IPS DF 6.9 (cell line): ENCODE results near the gene THSD7B.
"Not testable (repeated sequence)": the region's sequence is repeated elsewhere in the genome, so short reads cannot be mapped to it uniquely, and the experiment has no call there.

Experiments
- DNase-seq: peaks from one replicate; pipeline ENCODE4 v3.0.0-alpha.2; 2013; ENCODE audit warnings: low read depth, low spot score
- H3K27ac ChIP-seq: one replicate; pipeline ENCODE4 v1.5.1; 2013; ENCODE audit warnings: low read length, control low read depth
- H3K27me3 ChIP-seq: 2 replicates; pipeline ENCODE4 v1.6.1; 2013; ENCODE audit warnings: mild to moderate bottlenecking, low read length; ENCODE audit not compliant: control insufficient read depth, insufficient read depth
- H3K36me3 ChIP-seq: 2 replicates; pipeline ENCODE4 v1.6.1; 2013; ENCODE audit warnings: low read length; ENCODE audit not compliant: control insufficient read depth, insufficient read depth
- H3K4me1 ChIP-seq: 2 replicates; pipeline ENCODE4 v1.6.1; 2013; ENCODE audit warnings: low read length; ENCODE audit not compliant: control insufficient read depth, insufficient read depth
- H3K4me3 ChIP-seq: 2 replicates; pipeline ENCODE4 v1.5.1; 2013; ENCODE audit warnings: mild to moderate bottlenecking, low read length
- H3K9me3 ChIP-seq: 2 replicates; pipeline ENCODE4 v1.6.1; 2013; ENCODE audit warnings: low read length, inconsistent platforms; ENCODE audit not compliant: control insufficient read depth, insufficient read depth
- WGBS: extraction: QIAGEN DNeasy Blood & Tissue Kit; methylation state at CpG from one replicate; pipeline ENCODE4 v1.1.7; 2013; ENCODE audit warnings: mixed read lengths, missing lambda C conversion rate; ENCODE audit not compliant: insufficient read length, insufficient coverage; 5-methylcytosine and 5-hydroxymethylcytosine counted together

Gene THSD7B

GRCh38 chr2:136929531-136929930 lies 164.2 kb downstream of the THSD7B start:
- Histone ChIP-seq H3K4me1 (no peaks in the 10 kb centered on the region), H3K27ac (no peak overlapping the region), H3K4me3 (no peak overlapping the region), H3K9me3 (no peaks in the 10 kb centered on the region), H3K36me3 (no peaks in the 10 kb centered on the region), H3K27me3 (no peaks in the 10 kb centered on the region)
- no CpG with 5 or more reads among the region's 2 CpGs for WGBS
- DNase-seq = no peak

- H3K4me1 ChIP-seq = no peaks in the 10 kb centered on the region
- H3K4me3 ChIP-seq = no peak overlapping the region
- H3K36me3 ChIP-seq = no peaks in the 10 kb centered on the region
- H3K27ac ChIP-seq = no peak overlapping the region
- WGBS = no CpG with 5 or more reads among the region's 3 CpGs
- no peaks in the 10 kb centered on the region for H3K9me3 ChIP-seq
- DNase-seq = no peak
- no peaks in the 10 kb centered on the region for H3K27me3 ChIP-seq
Observed at GRCh38 chr2:136932700-136933099, 167.4 kb downstream of the THSD7B start.

GRCh38 chr2:136935119-136935518 lies 169.8 kb downstream of the THSD7B start:
- H3K4me1 ChIP-seq = no peaks in the 10 kb centered on the region
- H3K36me3 ChIP-seq = no peaks in the 10 kb centered on the region
- no peaks in the 10 kb centered on the region for H3K27me3 ChIP-seq
- no peaks in the 10 kb centered on the region for H3K9me3 ChIP-seq
- DNase-seq = no peak
- no peak overlapping the region for H3K27ac ChIP-seq
- WGBS = no CpG with 5 or more reads among the region's 1 CpG
- H3K4me3 ChIP-seq = no peak overlapping the region

- DNase-seq = no peak
- no peaks in the 10 kb centered on the region for H3K36me3 ChIP-seq
- H3K4me1 ChIP-seq = no peaks in the 10 kb centered on the region
- no peak overlapping the region for H3K27ac ChIP-seq
- H3K4me3 ChIP-seq = no peak overlapping the region
- H3K27me3 ChIP-seq = no peaks in the 10 kb centered on the region
- WGBS = no CpG with 5 or more reads among the region's 1 CpG
- H3K9me3 ChIP-seq = no peaks in the 10 kb centered on the region
Observed at GRCh38 chr2:136956050-136956449, 190.7 kb downstream of the THSD7B start.

GRCh38 chr2:136957044-136957443 lies 191.7 kb downstream of the THSD7B start:
- no peaks in the 10 kb centered on the region for H3K36me3 ChIP-seq
- H3K9me3 ChIP-seq = no peaks in the 10 kb centered on the region
- no peak overlapping the region for H3K27ac ChIP-seq
- no peak for DNase-seq
- no peak overlapping the region for H3K4me3 ChIP-seq
- H3K27me3 ChIP-seq = no peaks in the 10 kb centered on the region
- no peaks in the 10 kb centered on the region for H3K4me1 ChIP-seq
- no CpG with 5 or more reads among the region's 1 CpG for WGBS

- H3K27me3 ChIP-seq = no peaks in the 10 kb centered on the region
- no peak for DNase-seq
- no peak overlapping the region for H3K4me3 ChIP-seq
- no peaks in the 10 kb centered on the region for H3K4me1 ChIP-seq
- WGBS = no CpG with 5 or more reads among the region's 3 CpGs
- H3K36me3 ChIP-seq = no peaks in the 10 kb centered on the region
- H3K9me3 ChIP-seq = no peaks in the 10 kb centered on the region
- no peak overlapping the region for H3K27ac ChIP-seq
Observed at GRCh38 chr2:136962105-136962725, 196.9 kb downstream of the THSD7B start.

DNA sequence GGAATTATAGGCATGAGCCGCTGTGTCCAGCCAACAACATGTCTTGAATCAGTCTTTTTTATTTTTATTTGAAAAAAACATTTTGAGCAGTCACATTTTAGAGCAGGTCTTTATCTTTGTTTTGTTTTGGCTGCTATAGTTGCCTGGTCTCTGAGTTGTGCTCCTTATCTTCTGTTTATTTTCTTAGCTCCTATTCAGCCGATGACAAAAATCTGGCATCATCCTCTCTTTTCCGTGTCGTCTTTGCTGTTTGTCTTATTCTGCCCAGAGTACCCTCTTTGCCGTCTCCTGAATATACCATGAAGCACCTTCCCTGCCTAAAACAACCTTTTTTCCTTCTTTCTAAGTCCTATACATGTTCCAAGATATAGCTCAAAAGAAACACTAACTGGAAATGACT lies 201.1 kb downstream of the THSD7B start:
- Histone ChIP-seq H3K36me3 (no peaks in the 10 kb centered on the region), H3K4me1 (no peaks in the 10 kb centered on the region), H3K27me3 (no peaks in the 10 kb centered on the region), H3K4me3 (no peak overlapping the region), H3K9me3 (no peaks in the 10 kb centered on the region), H3K27ac (no peak overlapping the region)
- DNase-seq = no peak
- WGBS = no CpG with 5 or more reads among the region's 5 CpGs

GRCh38 chr2:136980303-136980702 lies 215.0 kb downstream of the THSD7B start:
- Histone ChIP-seq H3K4me3 (no peak overlapping the region), H3K27ac (no peak overlapping the region), H3K9me3 (no peaks in the 10 kb centered on the region), H3K27me3 (no peaks in the 10 kb centered on the region), H3K4me1 (no peaks in the 10 kb centered on the region), H3K36me3 (no peaks in the 10 kb centered on the region)
- no peak for DNase-seq
- WGBS = no CpG with 5 or more reads among the region's 3 CpGs

DNA sequence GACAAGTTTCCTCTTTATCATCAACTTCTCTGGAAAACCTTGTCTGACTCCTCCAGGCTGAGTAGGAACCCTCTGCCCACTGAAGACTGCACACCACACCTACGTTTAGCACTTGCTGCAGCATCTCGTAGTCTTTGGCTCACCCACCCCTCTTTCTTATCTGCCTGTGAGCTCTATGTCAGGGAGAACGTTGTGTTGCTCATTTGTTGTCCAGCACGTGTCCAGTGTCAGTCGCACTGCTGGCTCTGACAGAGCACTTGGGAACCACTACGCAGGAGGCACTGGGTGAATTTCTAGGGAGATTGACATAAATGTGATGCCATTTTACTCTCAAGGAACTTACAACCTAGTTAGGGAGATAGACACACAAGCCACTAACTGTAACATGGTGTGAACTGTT lies 216.3 kb downstream of the THSD7B start:
- not testable (repeated sequence) for H3K27ac ChIP-seq, H3K9me3 ChIP-seq, DNase-seq, H3K36me3 ChIP-seq, H3K4me3 ChIP-seq, H3K4me1 ChIP-seq, H3K27me3 ChIP-seq
- WGBS = no CpG with 5 or more reads among the region's 6 CpGs

DNA sequence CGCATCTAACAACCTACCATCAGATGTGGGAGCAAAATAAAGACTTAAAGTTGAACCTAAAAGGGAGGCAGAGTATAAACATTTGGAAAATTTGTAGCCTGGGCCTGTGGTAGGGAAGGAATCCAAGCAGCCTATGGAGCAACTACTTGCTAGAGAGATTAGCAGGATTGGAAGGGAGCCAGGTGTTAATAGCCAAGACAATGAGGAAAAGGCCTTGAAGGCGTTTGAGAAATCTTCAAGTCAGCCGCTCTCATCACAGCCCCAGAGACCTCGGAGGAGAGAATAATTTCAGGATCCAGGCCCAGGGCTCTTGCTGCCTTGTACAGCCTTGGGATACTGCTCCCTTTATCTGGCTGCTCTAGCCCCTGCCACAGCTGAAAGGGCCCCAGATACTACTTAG lies 219.7 kb downstream of the THSD7B start:
- H3K27me3 ChIP-seq = no peaks in the 10 kb centered on the region
- H3K4me3 ChIP-seq = no peak overlapping the region
- no peaks in the 10 kb centered on the region for H3K9me3 ChIP-seq
- DNase-seq = no peak
- no peak overlapping the region for H3K27ac ChIP-seq
- no peaks in the 10 kb centered on the region for H3K36me3 ChIP-seq
- WGBS = no CpG with 5 or more reads among the region's 4 CpGs
- H3K4me1 ChIP-seq = no peaks in the 10 kb centered on the region

DNA sequence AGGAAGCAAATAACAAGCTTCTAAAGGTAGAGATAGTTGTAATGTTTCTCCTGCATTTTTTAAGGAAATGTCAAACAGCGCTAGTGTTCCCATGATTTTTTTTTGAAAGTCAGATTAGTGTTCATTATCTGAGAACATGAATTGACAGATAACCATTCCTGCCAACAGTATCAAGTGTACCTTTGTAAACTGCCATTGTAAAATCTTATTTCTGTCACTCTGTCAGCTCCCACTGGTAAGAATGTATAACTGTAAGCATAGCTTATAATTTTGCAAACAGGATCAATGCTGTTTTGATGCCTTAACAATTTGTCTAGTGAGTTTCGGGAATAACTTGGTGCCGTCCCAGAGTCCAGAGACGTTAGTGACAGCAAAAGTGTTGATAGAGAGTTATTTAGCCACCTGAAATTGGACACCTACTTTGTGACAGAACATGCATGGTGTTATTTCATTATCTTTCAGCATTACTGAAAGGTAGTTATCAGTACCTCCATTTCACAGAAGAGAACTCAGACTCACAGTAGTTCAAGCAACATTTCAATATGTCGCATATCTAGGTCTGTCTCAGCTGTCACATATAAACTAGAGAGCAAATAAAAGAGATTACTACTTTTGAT lies 221.4 kb downstream of the THSD7B start:
- H3K27ac ChIP-seq = no peak overlapping the region
- no CpG with 5 or more reads among the region's 5 CpGs for WGBS
- no peaks in the 10 kb centered on the region for H3K27me3 ChIP-seq
- no peak for DNase-seq
- H3K4me1 ChIP-seq = no peaks in the 10 kb centered on the region
- H3K9me3 ChIP-seq = no peaks in the 10 kb centered on the region
- H3K4me3 ChIP-seq = no peak overlapping the region
- H3K36me3 ChIP-seq = no peaks in the 10 kb centered on the region
